Measurements from ENCODE around the gene AAK1.
"Not testable (repeated sequence)": the region's sequence is repeated elsewhere in the genome, so short reads cannot be mapped to it uniquely, and the experiment has no call there.

Gene AAK1

GRCh38 chr2:69660637-69661036, 17.1 kb upstream of the AAK1 start:
- H3K4me3 ChIP-seq (ENCODE audit: low read depth, low read length) = no peak overlapping the region
- DNase-seq (ENCODE audit: low read depth) = no peak
- no peak for TF ChIP-seq CTCF (conservative IDR thresholded peaks at IDR 0.05; ENCODE audit: low read depth, low read length)

GRCh38 chr2:69659941-69660483, 16.5 kb upstream of the AAK1 start:
- DNase-seq (ENCODE audit: low read depth) = no peak
- no peak for TF ChIP-seq CTCF (conservative IDR thresholded peaks at IDR 0.05; ENCODE audit: low read depth, low read length)

GRCh38 chr2:69659349-69659748, 15.8 kb upstream of the AAK1 start:
- TF ChIP-seq CTCF (conservative IDR thresholded peaks at IDR 0.05; ENCODE audit: low read depth, low read length) = no peak
- H3K4me3 ChIP-seq (ENCODE audit: low read depth, low read length) = no peak overlapping the region
- DNase-seq (ENCODE audit: low read depth) = no peak

More at GRCh38 chr2:69659941-69660483, 16.5 kb upstream of the AAK1 start:
- no peak overlapping the region for H3K4me3 ChIP-seq (ENCODE audit: low read depth, low read length)

- DNase-seq (ENCODE audit: low read depth) = peak; percentile 80
- no peak overlapping the region for H3K4me3 ChIP-seq (ENCODE audit: low read depth, low read length)
- TF ChIP-seq CTCF (conservative IDR thresholded peaks at IDR 0.05; ENCODE audit: low read depth, low read length) = no peak
Measured at GRCh38 chr2:69652206-69652605, 8.7 kb upstream of the AAK1 start.

GRCh38 chr2:69647196-69647595, 3.7 kb upstream of the AAK1 start:
- H3K4me3 ChIP-seq (ENCODE audit: low read depth, low read length); DNase-seq (ENCODE audit: low read depth): not testable (repeated sequence)

GRCh38 chr2:69646714-69647113, 3.2 kb upstream of the AAK1 start:
- H3K4me3 ChIP-seq (ENCODE audit: low read depth, low read length) = no peak overlapping the region
- DNase-seq (ENCODE audit: low read depth) = no peak

GRCh38 chr2:69645921-69646320, 2.4 kb upstream of the AAK1 start:
- TF ChIP-seq CTCF (conservative IDR thresholded peaks at IDR 0.05; ENCODE audit: low read depth, low read length) = no peak
- DNase-seq (ENCODE audit: low read depth) = no peak
- H3K4me3 ChIP-seq (ENCODE audit: low read depth, low read length) = no peak overlapping the region

More at GRCh38 chr2:69646714-69647113, 3.2 kb upstream of the AAK1 start:
- TF ChIP-seq CTCF (conservative IDR thresholded peaks at IDR 0.05; ENCODE audit: low read depth, low read length) = no peak

Measured in choroid plexus epithelial cell (primary cell).